Large intestine (tissue), 3 donors: ENCODE data around the gene OR51T1. TPM values are rescaled to one million over a fixed set of nuclear protein-coding genes. Genes with fewer than 3 reads are reported as not detected.

Source experiments
- DNase-seq, 2 donors: peaks; one replicate each; pipeline versions ENCODE4 v3.0.0 to v3.0.0-alpha.2; 2013
- H3K27ac ChIP-seq: one replicate; pipeline ENCODE4 v1.5.1; 2013; ENCODE audit warnings: low read length
- H3K27me3 ChIP-seq: 2 replicates; pipeline ENCODE4 v1.6.1; 2013; ENCODE audit warnings: low read length; ENCODE audit not compliant: control insufficient read depth, insufficient read depth
- H3K36me3 ChIP-seq: 2 replicates; pipeline ENCODE4 v1.6.1; 2013; ENCODE audit warnings: low read length; ENCODE audit not compliant: control insufficient read depth, insufficient read depth
- H3K4me1 ChIP-seq: one replicate; pipeline ENCODE4 v1.6.1; 2013; ENCODE audit warnings: low read length; ENCODE audit not compliant: control insufficient read depth, insufficient read depth
- H3K4me3 ChIP-seq: one replicate; pipeline ENCODE4 v1.5.1; 2013; ENCODE audit warnings: low read length
- H3K9me3 ChIP-seq: one replicate; pipeline ENCODE4 v1.6.1; 2013; ENCODE audit warnings: mild to moderate bottlenecking, low read depth, low read length, moderate library complexity; ENCODE audit not compliant: control insufficient read depth
- WGBS: methylation state at CpG from one replicate; pipeline ENCODE4 v1.1.5; 2013; ENCODE audit warnings: low lambda C conversion rate; ENCODE audit not compliant: insufficient coverage; 5-methylcytosine and 5-hydroxymethylcytosine counted together
- polyA plus RNA-seq: library from polyadenylated mRNA; unstranded; fragments of 120-200 nt; gene quantifications from one replicate; pipeline ENCODE4 v1.2.1, GENCODE V29; 2013

OR51T1 gene
- polyA plus RNA-seq, 1 donor = not detected

DNA sequence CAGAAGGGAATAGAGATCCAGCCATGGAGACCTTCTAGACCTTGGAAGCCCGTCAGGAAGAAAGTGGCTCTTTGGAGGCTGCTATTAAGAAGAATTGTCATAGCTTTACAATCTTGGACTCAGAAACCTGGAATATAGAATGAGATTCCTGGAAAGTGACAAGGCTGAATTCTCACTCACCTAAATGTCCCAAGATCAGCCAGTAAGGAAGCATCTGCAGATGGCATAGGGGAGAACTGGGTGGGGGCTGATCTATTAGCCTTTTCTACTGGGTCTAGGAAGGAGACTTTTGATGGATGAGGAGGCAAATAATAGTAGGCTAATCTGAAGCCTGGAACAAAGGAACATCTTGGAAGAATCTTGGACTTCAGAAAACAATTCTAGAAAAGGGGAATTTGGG lies 42.5 kb downstream of the OR51T1 start, which contains the start of gene OR51G1:
Gene OR51G1 (minus strand): TSS at position 101 of the 400 bp plus-strand sequence. CDS start 0 bp downstream, at position 101.
- Histone ChIP-seq H3K4me3 (no peak within 1 kb of the TSS), H3K4me1 (no peaks in the 10 kb centered on the region), H3K27ac (no peak within 1 kb of the TSS), H3K36me3 (no peaks in the 10 kb centered on the region), H3K27me3 (no peaks in the 10 kb centered on the region), H3K9me3 (no peaks in the 10 kb centered on the region)
- whole genome bisulfite sequencing = no CpG with 5 or more reads among the region's 1 CpG
- DNase-seq = no peak

DNA sequence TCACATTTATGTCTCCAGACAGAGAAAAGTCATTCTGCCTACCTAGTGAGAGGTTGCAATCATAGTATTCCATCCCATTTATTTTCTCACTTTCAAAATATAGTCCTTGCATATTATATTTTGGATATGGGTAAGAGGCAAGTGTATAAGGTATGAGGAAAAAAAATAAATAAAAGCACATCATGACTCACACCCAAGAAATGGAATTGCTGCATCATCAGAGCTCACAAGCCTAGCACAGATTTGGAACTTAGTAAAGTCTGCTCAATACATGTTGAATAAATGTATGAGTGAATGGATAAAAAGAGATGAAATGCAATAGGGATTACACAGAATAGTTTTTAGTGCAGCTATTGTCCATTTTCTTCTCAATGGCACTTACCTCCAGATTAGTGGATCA lies 44.9 kb downstream of the OR51T1 start:
- DNase-seq = no peak
- Histone ChIP-seq H3K4me3 (no peak overlapping the region), H3K4me1 (no peaks in the 10 kb centered on the region), H3K36me3 (no peaks in the 10 kb centered on the region), H3K27me3 (no peaks in the 10 kb centered on the region), H3K27ac (no peak overlapping the region), H3K9me3 (no peaks in the 10 kb centered on the region)

Other genes with a start within 250 kb of the OR51T1 start
- 0.01 TPM for gene OR51D1, start 244.4 kb upstream of the OR51T1 start, polyA plus RNA-seq
- gene OR51E1, start 237.9 kb upstream of the OR51T1 start, polyA plus RNA-seq = 3.0 TPM
- 0.34 TPM for gene OR51E2, start 184.0 kb upstream of the OR51T1 start, polyA plus RNA-seq
- not detected for gene MMP26, start 177.1 kb upstream of the OR51T1 start, polyA plus RNA-seq
- not detected for gene OR51F1, start 112.0 kb upstream of the OR51T1 start, polyA plus RNA-seq
- not detected for gene OR52R1, start 77.5 kb upstream of the OR51T1 start, polyA plus RNA-seq
- not detected for gene OR51F2, start 60.6 kb upstream of the OR51T1 start, polyA plus RNA-seq
- gene OR51S1, start 32.7 kb upstream of the OR51T1 start, polyA plus RNA-seq = not detected
- not detected for gene OR51A7, start 21.9 kb downstream of the OR51T1 start, polyA plus RNA-seq
- gene OR51G2, start 37.5 kb downstream of the OR51T1 start, polyA plus RNA-seq = not detected
- not detected for gene OR51G1, start 42.4 kb downstream of the OR51T1 start, polyA plus RNA-seq
- gene OR51A4, start 65.7 kb downstream of the OR51T1 start, polyA plus RNA-seq = not detected
- not detected for gene OR51A2, start 73.8 kb downstream of the OR51T1 start, polyA plus RNA-seq
- not detected for gene OR51L1, start 113.0 kb downstream of the OR51T1 start, polyA plus RNA-seq
- gene OR52J3, start 164.6 kb downstream of the OR51T1 start, polyA plus RNA-seq = not detected
- not detected for gene OR52E2, start 177.7 kb downstream of the OR51T1 start, polyA plus RNA-seq
- gene OR52E1, start 187.7 kb downstream of the OR51T1 start, polyA plus RNA-seq = not detected